ENCODE measurements around the gene PPP1R15A. TPM values are rescaled to one million over a fixed set of nuclear protein-coding genes. Genes with fewer than 3 reads are reported as not detected.
A peak's percentile ranks its signal among the peaks of the same experiment; 100 is the strongest.

Gene PPP1R15A
- total RNA-seq, 2 donors from 2014 or later = 35.1 to 49.0 TPM

- intact Hi-C loops (cut with DNase I) = no loop called here
- Histone ChIP-seq H3K36me3 (no peaks in the 10 kb centered on the region), H3K27me3 (replicated peaks; ENCODE audit: insufficient read depth) (no peaks in the 10 kb centered on the region), H3K4me1 (replicated peaks) (no peaks in the 10 kb centered on the region), H3K4me3 (no peak overlapping the region), H3K27ac (no peak overlapping the region), H3K9me3 (no peaks in the 10 kb centered on the region)
- no peak for DNase-seq (ENCODE audit: low spot score)
- no peak for TF ChIP-seq POLR2A (IDR thresholded peaks at IDR 0.05)
- no peak for TF ChIP-seq POLR2AphosphoS5 (IDR thresholded peaks at IDR 0.05)
- TF ChIP-seq CTCF (IDR thresholded peaks at IDR 0.05) = no peak
- 89% methylated on average over 18 of the region's 18 CpGs for WGBS
These were observed 10.9 kb upstream of the PPP1R15A start for GRCh38 chr19:48861313-48861712.

- TF ChIP-seq POLR2A (IDR thresholded peaks at IDR 0.05) = no peak
- no peak for TF ChIP-seq POLR2AphosphoS5 (IDR thresholded peaks at IDR 0.05)
- no peak for TF ChIP-seq CTCF (IDR thresholded peaks at IDR 0.05)
- 82% methylated on average over 7 of the region's 7 CpGs for WGBS
- no peak overlapping the region for H3K27ac ChIP-seq
- H3K27me3 ChIP-seq (replicated peaks; ENCODE audit: insufficient read depth) = no peaks in the 10 kb centered on the region
- H3K4me3 ChIP-seq = no peak overlapping the region
- H3K36me3 ChIP-seq = no peaks in the 10 kb centered on the region
- intact Hi-C loops (cut with DNase I) = no loop called here
- peaks cover 3% of the 10 kb centered on the region for H3K4me1 ChIP-seq (replicated peaks)
- no peaks in the 10 kb centered on the region for H3K9me3 ChIP-seq
- no peak for DNase-seq (ENCODE audit: low spot score)
These were observed 9.4 kb upstream of the PPP1R15A start for GRCh38 chr19:48862827-48863226.

GRCh38 chr19:48866692-48867091, 5.5 kb upstream of the PPP1R15A start:
- no peaks in the 10 kb centered on the region for H3K36me3 ChIP-seq
- no peaks in the 10 kb centered on the region for H3K27me3 ChIP-seq (replicated peaks; ENCODE audit: insufficient read depth)
- no peak overlapping the region for H3K4me3 ChIP-seq
- no peak for TF ChIP-seq CTCF (IDR thresholded peaks at IDR 0.05)
- no peak for TF ChIP-seq POLR2A (IDR thresholded peaks at IDR 0.05)
- no peak for TF ChIP-seq POLR2AphosphoS5 (IDR thresholded peaks at IDR 0.05)
- intact Hi-C loops (cut with DNase I) = no loop called here
- H3K9me3 ChIP-seq = no peaks in the 10 kb centered on the region
- DNase-seq (ENCODE audit: low spot score) = no peak
- WGBS = 67% methylated on average over 6 of the region's 6 CpGs
- H3K4me1 ChIP-seq (replicated peaks) = peaks cover 5% of the 10 kb centered on the region
- no peak overlapping the region for H3K27ac ChIP-seq

GRCh38 chr19:48867123-48867745, 5.0 kb upstream of the PPP1R15A start:
- Histone ChIP-seq H3K27ac (peak overlapping the region in 1 of 2 donors; percentile 75), H3K4me1 (replicated peaks) (peaks cover 5% of the 10 kb centered on the region), H3K4me3 (peak overlapping the region; percentile 19 to 20), H3K9me3 (no peaks in the 10 kb centered on the region), H3K36me3 (no peaks in the 10 kb centered on the region), H3K27me3 (replicated peaks; ENCODE audit: insufficient read depth) (no peaks in the 10 kb centered on the region)
- TF ChIP-seq CTCF (IDR thresholded peaks at IDR 0.05) (no peak), POLR2AphosphoS5 (IDR thresholded peaks at IDR 0.05) (no peak), POLR2A (IDR thresholded peaks at IDR 0.05) (no peak)
- WGBS = 61% methylated on average over 14 of the region's 14 CpGs
- no peak for DNase-seq (ENCODE audit: low spot score)
- intact Hi-C loops (cut with DNase I) = no loop called here

GRCh38 chr19:48867746-48868113, 4.5 kb upstream of the PPP1R15A start:
- no peaks in the 10 kb centered on the region for H3K27me3 ChIP-seq (replicated peaks; ENCODE audit: insufficient read depth)
- TF ChIP-seq POLR2A (IDR thresholded peaks at IDR 0.05) = no peak
- no peak for TF ChIP-seq POLR2AphosphoS5 (IDR thresholded peaks at IDR 0.05)
- TF ChIP-seq CTCF (IDR thresholded peaks at IDR 0.05) = no peak
- peak overlapping the region; percentile 69 to 75 for H3K27ac ChIP-seq
- peaks cover 5% of the 10 kb centered on the region for H3K4me1 ChIP-seq (replicated peaks)
- H3K36me3 ChIP-seq = no peaks in the 10 kb centered on the region
- H3K9me3 ChIP-seq = no peaks in the 10 kb centered on the region
- WGBS = 27% methylated on average over 7 of the region's 7 CpGs
- no peak for DNase-seq (ENCODE audit: low spot score)
- H3K4me3 ChIP-seq = peak overlapping the region; percentile 19 to 20
- intact Hi-C loops (cut with DNase I) = no loop called here

Measured in prostate gland (tissue), 2 donors.